CD4-positive, alpha-beta T cell (primary cell): ENCODE results near the gene RNF130. TPM values are rescaled to one million over a fixed set of nuclear protein-coding genes. Genes with fewer than 3 reads are reported as not detected.

Experiments
- ATAC-seq: fragments of 200-7000 bp; cut with Tn5 transposase; one replicate; pipeline ENCODE4 v1.10.0; 2022; ENCODE audit warnings: mild to moderate bottlenecking; ENCODE audit not compliant: poor library complexity
- CTCF ChIA-PET: fragments of 350-600 bp; sonication (Branson Sonifier 250); formaldehyde crosslinking; loops from one replicate; lab custom pipeline; 2021; ENCODE audit warnings: antibody characterized with exemption, inconsistent platforms; lab: Charles Lee
- POLR2A ChIA-PET: fragments of 350-600 bp; sonication (Branson Sonifier 250); formaldehyde crosslinking; loops from one replicate; lab custom pipeline; 2021; ENCODE audit warnings: antibody characterized with exemption, inconsistent platforms; lab: Charles Lee
- DNase-seq, 14 experiments: peaks; one replicate each; pipeline ENCODE4 v3.0.0-alpha.2; 2013 to 2020; ENCODE audit warnings: mixed read lengths in 2 of 14
- H3K27ac ChIP-seq, 2 donors: one replicate each; pipeline versions ENCODE4 v1.5.1 to v1.7.0; 2013; ENCODE audit warnings: low read length in 2 of 2, low read depth in 1 of 2, mild to moderate bottlenecking in 1 of 2
- H3K27me3 ChIP-seq, 2 experiments: 1 replicate in 1 of 2; 2 replicates in 1 of 2; pipeline versions ENCODE4 v1.6.1 to v1.7.0; 2013; ENCODE audit warnings: low read length in 2 of 2, control low read depth in 1 of 2, mild to moderate bottlenecking in 1 of 2, moderate library complexity in 1 of 2; ENCODE audit not compliant: insufficient read depth in 2 of 2, control insufficient read depth in 1 of 2
- H3K36me3 ChIP-seq: one replicate; pipeline ENCODE4 v1.6.1; 2013; ENCODE audit warnings: low read length, control low read depth; ENCODE audit not compliant: insufficient read depth
- H3K4me1 ChIP-seq: one replicate; pipeline ENCODE4 v1.6.1; 2013; ENCODE audit warnings: low read length, control low read depth; ENCODE audit not compliant: insufficient read depth
- H3K4me3 ChIP-seq: one replicate; pipeline ENCODE4 v1.5.1; 2013; ENCODE audit warnings: mild to moderate bottlenecking, low read length, moderate library complexity
- H3K9me3 ChIP-seq, 2 experiments: 1 replicate in 1 of 2; 2 replicates in 1 of 2; pipeline versions ENCODE4 v1.6.1 to v1.7.0; 2013; ENCODE audit warnings: low read length in 2 of 2, mild to moderate bottlenecking in 2 of 2, control low read depth in 1 of 2, moderate library complexity in 1 of 2; ENCODE audit not compliant: control insufficient read depth in 1 of 2, insufficient read depth in 1 of 2
- H3K27ac Mint-ChIP-seq: one replicate; pipeline ENCODE4 v1.8.0; 2020; ENCODE audit warnings: mixed read lengths
- H3K27me3 Mint-ChIP-seq: one replicate; pipeline ENCODE4 v1.8.0; 2021; ENCODE audit warnings: mixed read lengths
- H3K36me3 Mint-ChIP-seq: one replicate; pipeline ENCODE4 v1.8.0; 2021; ENCODE audit warnings: low read depth, mixed read lengths
- H3K4me1 Mint-ChIP-seq: one replicate; pipeline ENCODE4 v1.8.0; 2021; ENCODE audit warnings: low read depth, mixed read lengths
- H3K4me3 Mint-ChIP-seq: one replicate; pipeline ENCODE4 v1.8.0; 2020; ENCODE audit warnings: mild to moderate bottlenecking, mixed read lengths
- H3K9me3 Mint-ChIP-seq: one replicate; pipeline ENCODE4 v1.8.0; 2020; ENCODE audit warnings: mixed read lengths
- intact Hi-C, 2 experiments: fragments of 100-400 bp; cut with DNase I in 1 of 2; cut with micrococcal nuclease in 1 of 2; formaldehyde crosslinking; loops; one replicate each; pipeline versions ENCODE4 v1.15.1 to v1.9.0; 2023 to 2025; cut with DNase I, micrococcal nuclease
- total RNA-seq, 174 experiments: library from RNA in 2 of 174; stranded (reverse) in 2 of 174; gene quantifications; one replicate each; pipeline ENCODE4 v1.2.3 and lab custom pipeline; 2021 to 2026
- TF ChIP-seq, protein P1 (sequence below): fragments of 200-600 bp; IDR thresholded peaks from one replicate; pipeline ENCODE4 v1.8.0; 2022; ENCODE audit warnings: antibody characterized with exemption, mild to moderate bottlenecking

Gene RNF130
- total RNA-seq, 2 experiments from 2014 or later: 18.2 to 19.1 TPM

DNA sequence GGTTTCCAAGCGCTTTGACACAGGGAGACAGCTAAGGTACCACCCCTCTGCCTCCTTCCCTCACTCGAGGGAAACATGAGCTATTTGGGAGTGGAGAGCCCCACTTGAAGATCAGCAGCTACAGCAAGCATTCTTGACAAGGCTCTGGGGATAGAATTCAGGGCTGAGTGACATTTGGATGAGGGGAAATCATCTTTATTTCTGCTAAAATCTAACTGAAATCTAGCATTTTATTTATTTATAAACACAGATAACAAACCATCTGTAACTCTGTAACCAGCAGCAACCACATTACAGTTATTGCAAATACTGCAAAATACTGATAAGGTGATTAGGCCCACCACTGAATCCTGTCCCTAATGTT, 22.4 kb downstream of the RNF130 start:
- H3K27ac ChIP-seq: no peak overlapping the region
- Mint-ChIP-seq H3K4me3 (no peak overlapping the region), H3K4me1 (peaks cover under 1% of the 10 kb centered on the region), H3K27me3 (no peaks in the 10 kb centered on the region), H3K36me3 (no peaks in the 10 kb centered on the region), H3K27ac (no peak overlapping the region), H3K9me3 (no peaks in the 10 kb centered on the region)
- ChIA-PET POLR2A (no interaction called here), CTCF (interaction anchor here (1.4 kb wide), 1 partner anchor 41 kb away, joined by 5 read pairs; no protein-coding TSS in a partner anchor)
- peaks cover 0 to 6% of the 10 kb centered on the region in 2 experiments for H3K9me3 ChIP-seq
- H3K4me1 ChIP-seq: no peaks in the 10 kb centered on the region
- H3K36me3 ChIP-seq: no peaks in the 10 kb centered on the region
- TF ChIP-seq, protein P1, sequence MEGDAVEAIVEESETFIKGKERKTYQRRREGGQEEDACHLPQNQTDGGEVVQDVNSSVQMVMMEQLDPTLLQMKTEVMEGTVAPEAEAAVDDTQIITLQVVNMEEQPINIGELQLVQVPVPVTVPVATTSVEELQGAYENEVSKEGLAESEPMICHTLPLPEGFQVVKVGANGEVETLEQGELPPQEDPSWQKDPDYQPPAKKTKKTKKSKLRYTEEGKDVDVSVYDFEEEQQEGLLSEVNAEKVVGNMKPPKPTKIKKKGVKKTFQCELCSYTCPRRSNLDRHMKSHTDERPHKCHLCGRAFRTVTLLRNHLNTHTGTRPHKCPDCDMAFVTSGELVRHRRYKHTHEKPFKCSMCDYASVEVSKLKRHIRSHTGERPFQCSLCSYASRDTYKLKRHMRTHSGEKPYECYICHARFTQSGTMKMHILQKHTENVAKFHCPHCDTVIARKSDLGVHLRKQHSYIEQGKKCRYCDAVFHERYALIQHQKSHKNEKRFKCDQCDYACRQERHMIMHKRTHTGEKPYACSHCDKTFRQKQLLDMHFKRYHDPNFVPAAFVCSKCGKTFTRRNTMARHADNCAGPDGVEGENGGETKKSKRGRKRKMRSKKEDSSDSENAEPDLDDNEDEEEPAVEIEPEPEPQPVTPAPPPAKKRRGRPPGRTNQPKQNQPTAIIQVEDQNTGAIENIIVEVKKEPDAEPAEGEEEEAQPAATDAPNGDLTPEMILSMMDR: no peak
- ATAC-seq (no peak), DNase-seq (no peak)
- H3K4me3 ChIP-seq: no peak overlapping the region
- no peaks in the 10 kb centered on the region for H3K27me3 ChIP-seq
- intact Hi-C loops: no loop called here

GRCh38 chr5:180047667-180048066, 23.9 kb downstream of the RNF130 start:
- Mint-ChIP-seq H3K9me3 (no peaks in the 10 kb centered on the region), H3K27ac (no peak overlapping the region), H3K36me3 (no peaks in the 10 kb centered on the region), H3K27me3 (no peaks in the 10 kb centered on the region), H3K4me3 (no peak overlapping the region), H3K4me1 (no peaks in the 10 kb centered on the region)
- ChIA-PET CTCF (no interaction called here), POLR2A (no interaction called here)
- ATAC-seq (no peak), DNase-seq (no peak)
- H3K9me3 ChIP-seq: peaks cover 0 to 6% of the 10 kb centered on the region in 2 experiments
- no peak overlapping the region for H3K4me3 ChIP-seq
- no peaks in the 10 kb centered on the region for H3K27me3 ChIP-seq
- intact Hi-C loops: no loop called here
- H3K4me1 ChIP-seq: no peaks in the 10 kb centered on the region
- no peaks in the 10 kb centered on the region for H3K36me3 ChIP-seq
- TF ChIP-seq, protein P1: no peak
- no peak overlapping the region for H3K27ac ChIP-seq

- Histone ChIP-seq H3K36me3 (no peaks in the 10 kb centered on the region), H3K9me3 (peaks cover 0 to 6% of the 10 kb centered on the region in 2 experiments), H3K27ac (no peak overlapping the region), H3K4me3 (no peak overlapping the region), H3K4me1 (no peaks in the 10 kb centered on the region), H3K27me3 (no peaks in the 10 kb centered on the region)
- Mint-ChIP-seq H3K27ac (no peak overlapping the region), H3K4me1 (no peaks in the 10 kb centered on the region), H3K36me3 (no peaks in the 10 kb centered on the region), H3K27me3 (no peaks in the 10 kb centered on the region), H3K4me3 (no peak overlapping the region), H3K9me3 (no peaks in the 10 kb centered on the region)
- no peak for ATAC-seq
- no peak for DNase-seq
- ChIA-PET POLR2A (no interaction called here), CTCF (no interaction called here)
- TF ChIP-seq, protein P1: no peak
- intact Hi-C loops: no loop called here
Measured at GRCh38 chr5:180046656-180047055, 24.9 kb downstream of the RNF130 start.
